K562 (cell line): ENCODE results near the gene MICALL2. TPM values are rescaled to one million over a fixed set of nuclear protein-coding genes. Genes with fewer than 3 reads are reported as not detected.

ENCODE experiments used
- ATAC-seq: fragments of 200-7000 bp; cut with Tn5 transposase; 3 replicates; pipeline ENCODE4 v1.9.1; 2020; ENCODE audit warnings: moderate library complexity
- BruUV-seq: library from RNA; stranded (reverse); fragments of 400-500 nt; replicated peaks from 2 replicates; lab custom pipeline; 2021; lab: Mats Ljungman, UMichigan
- CTCF ChIA-PET: fragments of 300-600 bp; formaldehyde crosslinking; extraction: SDS; loops from one replicate; lab custom pipeline; 2021; ENCODE audit warnings: low intra/inter-chr PET ratio; lab: Yijun Ruan, JAX
- POLR2A ChIA-PET: fragments of 300-600, 350-650 bp; sonication (Branson Sonifier 250); formaldehyde crosslinking; extraction: SDS; loops from one replicate; lab custom pipeline; 2021; ENCODE audit warnings: antibody characterized with exemption, inconsistent platforms; lab: Yijun Ruan, JAX
- DNase-seq, 4 experiments: peaks; one replicate each; pipeline versions ENCODE4 v3.0.0 to v3.0.0-alpha.2; 2011 to 2018; ENCODE audit warnings: low spot score in 3 of 4, mixed read lengths in 3 of 4; ENCODE audit errors: extremely low read depth in 1 of 4
- FAIRE-seq: peaks from 2 replicates; lab custom pipeline; 2011; peaks lifted over from hg19 to GRCh38; lab: Jason Lieb, UNC
- H2AFZ ChIP-seq: 2 replicates; pipeline ENCODE4 v1.6.0; 2011; ENCODE audit warnings: low read depth, low read length, control low read depth, inconsistent platforms
- H3K27ac ChIP-seq: fragments of 200-600 bp; 3 replicates; pipeline ENCODE4 v1.8.0; 2011; ENCODE audit warnings: low read depth, mild to moderate bottlenecking, control low read depth, inconsistent platforms, low read length, moderate library complexity, mixed read lengths; ENCODE audit errors: extremely low read depth
- H3K27me3 ChIP-seq, 2 experiments: fragments of 300-600 bp in 1 of 2; 2 replicates in 1 of 2; 3 replicates in 1 of 2; pipeline versions ENCODE4 v1.6.0 to v1.8.0; 2011; ENCODE audit warnings: inconsistent platforms in 2 of 2, low read length in 2 of 2, mild to moderate bottlenecking in 1 of 2, mixed read lengths in 1 of 2, moderate library complexity in 1 of 2; ENCODE audit not compliant: control insufficient read depth in 2 of 2, insufficient read depth in 2 of 2
- H3K36me3 ChIP-seq: fragments of 300-600 bp; 3 replicates; pipeline ENCODE4 v1.8.0; 2011; ENCODE audit warnings: mild to moderate bottlenecking, low read length, inconsistent platforms; ENCODE audit not compliant: control insufficient read depth, insufficient read depth
- H3K4me1 ChIP-seq, 2 experiments: fragments of 200-600 bp in 1 of 2; replicated peaks in 1 of 2; 2 replicates in 1 of 2; 3 replicates in 1 of 2; pipeline versions ENCODE4 v1.5.1 to v1.8.0; 2011; ENCODE audit warnings: inconsistent platforms in 2 of 2, low read length in 2 of 2, mild to moderate bottlenecking in 1 of 2, mixed read lengths in 1 of 2, moderate library complexity in 1 of 2; ENCODE audit not compliant: control insufficient read depth in 2 of 2, insufficient read depth in 2 of 2
- H3K4me2 ChIP-seq: 2 replicates; pipeline ENCODE4 v1.6.1; 2011; ENCODE audit warnings: low read length, control low read depth, inconsistent platforms, mixed read lengths; ENCODE audit not compliant: insufficient read depth
- H3K4me3 ChIP-seq: fragments of 200-600 bp; sonication (generic), shearing (Covaris generic); 2 replicates; pipeline ENCODE4 v1.5.1; 2016; ENCODE audit warnings: control low read depth, inconsistent platforms
- H3K79me2 ChIP-seq: fragments of 200-600 bp; 3 replicates; pipeline ENCODE4 v1.8.0; 2011; ENCODE audit warnings: low read length, inconsistent platforms; ENCODE audit not compliant: control insufficient read depth, insufficient read depth
- H3K9ac ChIP-seq, 2 experiments: 2 replicates each; pipeline versions ENCODE4 v1.6.0 to v1.6.1; 2011; ENCODE audit warnings: low read depth in 2 of 2, low read length in 2 of 2, control low read depth in 1 of 2, inconsistent platforms in 1 of 2, mild to moderate bottlenecking in 1 of 2, mixed read lengths in 1 of 2; ENCODE audit not compliant: insufficient read depth in 1 of 2
- H3K9me1 ChIP-seq: one replicate; pipeline ENCODE4 v1.6.0; 2011; ENCODE audit warnings: inconsistent platforms, mild to moderate bottlenecking, low read length, moderate library complexity; ENCODE audit not compliant: control insufficient read depth, insufficient read depth
- H3K9me3 ChIP-seq: replicated peaks from 2 replicates; pipeline ENCODE4 v1.5.1; 2011; ENCODE audit warnings: low read depth, low read length, inconsistent platforms; ENCODE audit not compliant: control insufficient read depth, insufficient read depth
- H4K20me1 ChIP-seq: replicated peaks from 2 replicates; pipeline ENCODE4 v1.6.1; 2011; ENCODE audit warnings: low read length, inconsistent platforms, mixed read lengths; ENCODE audit not compliant: control insufficient read depth, insufficient read depth
- COPS2 ChIP-seq: fragments of 450-650 bp; conservative IDR thresholded peaks from 2 replicates; pipeline ENCODE4 v1.6.1; 2016; ENCODE audit warnings: mild to moderate bottlenecking, moderate library complexity
- ETV6 ChIP-seq, 3 experiments: fragments of 150-350 bp in 1 of 3; sonication (generic) in 1 of 3; formaldehyde crosslinking in 1 of 3; IDR thresholded peaks; 2 replicates each; pipeline versions ENCODE4 v1.6.1 to v1.8.0; 2014 to 2022; ENCODE audit warnings: borderline replicate concordance in 2 of 3, low read depth in 2 of 3, antibody characterized with exemption in 1 of 3, low read length in 1 of 3, mild to moderate bottlenecking in 1 of 3, missing genetic modification reagents in 1 of 3
- FOXA1 ChIP-seq: fragments of 450-650 bp; IDR thresholded peaks from 2 replicates; pipeline ENCODE4 v1.6.1; 2016; ENCODE audit warnings: mild to moderate bottlenecking, borderline replicate concordance
- FOXA3 ChIP-seq, 2 experiments: fragments of 450-650 bp in 1 of 2; sonication (generic) in 1 of 2; formaldehyde crosslinking; IDR thresholded peaks in 1 of 2; conservative IDR thresholded peaks in 1 of 2; 2 replicates each; pipeline versions ENCODE4 v1.4.0 to v1.8.0; 2020 to 2022; ENCODE audit warnings: mild to moderate bottlenecking in 2 of 2, missing genetic modification reagents in 1 of 2
- KDM5B ChIP-seq: fragments of 200-600 bp; sonication (generic); IDR thresholded peaks from 2 replicates; pipeline ENCODE4 v1.6.1; 2012; ENCODE audit warnings: low read depth, mild to moderate bottlenecking, moderate library complexity, low read length, control low read depth, inconsistent platforms; ENCODE audit not compliant: insufficient replicate concordance
- POLR3G ChIP-seq: IDR thresholded peaks from 2 replicates; pipeline ENCODE4 v1.6.1; 2011; ENCODE audit not compliant: insufficient read length, insufficient replicate concordance; ENCODE audit errors: extremely low read depth
- PPARD ChIP-seq: fragments of 250-450 bp; sonication (Bioruptor Pico); IDR thresholded peaks from 2 replicates; pipeline ENCODE4 v1.8.0; 2022; ENCODE audit warnings: inconsistent platforms, mild to moderate bottlenecking, moderate library complexity
- RBFOX2 ChIP-seq: fragments of 200-400 bp; formaldehyde crosslinking; IDR thresholded peaks from 2 replicates; pipeline ENCODE4 v1.6.1; 2017; ENCODE audit warnings: low read depth, mild to moderate bottlenecking, low read length, moderate library complexity
- RBM14 ChIP-seq: fragments of 200-400 bp; formaldehyde crosslinking; IDR thresholded peaks from 2 replicates; pipeline ENCODE4 v1.6.1; 2018; ENCODE audit warnings: low read depth, mild to moderate bottlenecking, low read length, moderate library complexity, borderline replicate concordance; ENCODE audit not compliant: insufficient read depth
- RFX1 ChIP-seq: fragments of 450-650 bp; IDR thresholded peaks from 2 replicates; pipeline ENCODE4 v1.6.1; 2016; ENCODE audit warnings: mild to moderate bottlenecking, moderate library complexity
- THRAP3 ChIP-seq: fragments of 450-650 bp; IDR thresholded peaks from 2 replicates; pipeline ENCODE4 v1.6.1; 2016; ENCODE audit warnings: mild to moderate bottlenecking, inconsistent platforms, borderline replicate concordance
- ZBTB7A ChIP-seq: IDR thresholded peaks from 2 replicates; pipeline ENCODE4 v1.6.1; 2011; ENCODE audit warnings: low read depth, mild to moderate bottlenecking, low read length, moderate library complexity, borderline replicate concordance; ENCODE audit not compliant: control insufficient read depth
- ZBTB8A ChIP-seq: fragments of 450-650 bp; IDR thresholded peaks from 2 replicates; pipeline ENCODE4 v1.6.1; 2018; ENCODE audit warnings: mild to moderate bottlenecking, moderate library complexity; ENCODE audit not compliant: partially characterized antibody
- ZNF124 ChIP-seq: sonication (generic); formaldehyde crosslinking; IDR thresholded peaks from 2 replicates; pipeline ENCODE4 v1.8.1; 2022; ENCODE audit warnings: missing genetic modification reagents
- ZNF140 ChIP-seq: fragments of 250-450 bp; sonication (Bioruptor Pico); IDR thresholded peaks from 2 replicates; pipeline ENCODE4 v1.8.0; 2021; ENCODE audit warnings: moderate library complexity, mild to moderate bottlenecking, inconsistent platforms
- ZNF184 ChIP-seq: sonication (generic); formaldehyde crosslinking; IDR thresholded peaks from 2 replicates; pipeline ENCODE4 v1.5.0; 2020; ENCODE audit warnings: missing genetic modification reagents
- ZNF3 ChIP-seq: fragments of 250-450 bp; sonication (Bioruptor Pico); IDR thresholded peaks from 2 replicates; pipeline ENCODE4 v1.5.0; 2021; ENCODE audit warnings: mild to moderate bottlenecking, moderate library complexity
- ZNF311 ChIP-seq: fragments of 250-450 bp; sonication (Bioruptor Pico); IDR thresholded peaks from 2 replicates; pipeline ENCODE4 v1.4.0; 2020; ENCODE audit warnings: mild to moderate bottlenecking, moderate library complexity
- ZNF695 ChIP-seq: fragments of 450-650 bp; formaldehyde crosslinking; IDR thresholded peaks from 2 replicates; pipeline ENCODE4 v1.4.0; 2020; ENCODE audit warnings: mild to moderate bottlenecking, moderate library complexity
- ZNF75A ChIP-seq: fragments of 450-650 bp; formaldehyde crosslinking; IDR thresholded peaks from 2 replicates; pipeline ENCODE4 v1.4.0; 2020; ENCODE audit warnings: mild to moderate bottlenecking
- WGBS: fragments of 100-300 bp; shearing (Covaris generic); methylation state at CpG from one replicate; pipeline ENCODE4 v1.1.6; 2016; ENCODE audit warnings: low coverage, mixed read lengths; ENCODE audit not compliant: insufficient coverage; ENCODE audit errors: missing lambda C conversion rate; 5-methylcytosine and 5-hydroxymethylcytosine counted together
- in situ Hi-C: fragments of 300-500 bp; cut with MboI; formaldehyde crosslinking; loops from 4 replicates; pipeline ENCODE4 v1.15.0; 2018; ENCODE audit warnings: inconsistent platforms, mixed read lengths
- intact Hi-C: fragments of 100-400 bp; cut with micrococcal nuclease; formaldehyde crosslinking; loops from 2 replicates; pipeline ENCODE4 v1.14.2; 2022
- polyA plus RNA-seq, 8 experiments: library from polyadenylated mRNA; depleted of rRNA in 4 of 8; stranded (reverse) in 5 of 8; unstranded in 3 of 8; fragments of >200 nt; fragmentation: Nextera tagmentation in 2 of 8; fragmentation: Illumina TruSeq in 1 of 8; extraction: Ambion mirVana in 2 of 8; extraction: Trizol in 1 of 8; gene quantifications; 2 replicates each; pipeline versions ENCODE4 v1.2.1 to v1.2.3, GENCODE V29; 2011 to 2014; ENCODE audit warnings: inconsistent platforms in 1 of 8, missing spikeins in 1 of 8
- total RNA-seq, 7 experiments: library from RNA; depleted of rRNA in 6 of 7; stranded (reverse); fragments of >200 nt in 6 of 7; fragmentation: Illumina TruSeq in 2 of 7; extraction: Trizol in 2 of 7; gene quantifications; 2 replicates each; pipeline versions ENCODE4 v1.2.1 to v1.2.3, GENCODE V29; 2011 to 2021; ENCODE audit warnings: low replicate concordance in 1 of 7
- TF ChIP-seq, protein P1 (sequence below): conservative IDR thresholded peaks from 2 replicates; pipeline ENCODE4 v1.6.1; 2011; ENCODE audit warnings: low read depth, mild to moderate bottlenecking, low read length; ENCODE audit not compliant: control insufficient read depth

The MICALL2 gene
- total and polyA plus RNA-seq, 9 of the 15 experiments (the other 6 are each of a cell fraction or from before 2014, with no cell fraction given) = 1.8 to 103 (median 17.0) TPM

DNA sequence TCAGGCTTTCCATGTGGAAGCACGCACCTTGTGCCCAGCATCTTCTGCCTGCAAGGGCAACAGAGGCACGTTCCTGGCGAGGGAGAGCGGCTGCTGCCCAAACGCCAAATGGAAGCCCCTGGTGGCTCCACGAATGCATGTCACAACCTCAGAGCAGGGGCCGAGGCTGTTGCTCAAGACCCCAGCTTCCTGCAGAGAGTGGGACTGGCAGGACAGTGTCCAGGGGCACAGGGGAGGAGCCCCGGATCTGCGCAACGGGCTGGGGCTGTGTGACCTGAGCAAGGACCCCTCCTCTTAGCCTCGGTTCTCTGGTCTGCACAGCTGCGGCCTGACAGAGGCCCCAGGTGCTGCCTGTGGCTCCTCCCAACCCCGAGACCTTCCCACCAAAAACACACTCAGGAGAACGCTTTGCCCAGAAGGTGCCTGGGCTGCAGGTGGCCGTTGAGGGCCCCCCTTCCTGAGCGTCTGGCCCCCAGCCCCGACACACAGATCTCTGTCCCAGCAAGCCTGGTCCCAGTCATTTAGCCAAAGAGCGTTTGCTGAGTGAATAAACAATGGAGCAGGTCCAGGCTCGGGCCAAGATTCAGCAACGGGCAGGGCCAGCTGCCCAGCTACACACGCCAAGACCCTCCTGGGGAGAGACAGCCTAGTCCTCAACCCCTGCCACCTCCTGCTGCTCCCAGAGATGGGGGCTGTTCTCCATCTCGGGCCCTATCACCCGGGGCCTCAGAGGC is 1.2 kb downstream of the MICALL2 start:
- FAIRE-seq (no peak), DNase-seq (peak in 2 of 4 experiments; percentile 17 to 32), ATAC-seq (no peak)
- Histone ChIP-seq H3K79me2 (peaks cover 75% of the 10 kb centered on the region), H3K4me1 (peaks cover 38 to 94% of the 10 kb centered on the region in 2 experiments), H3K9me3 (no peaks in the 10 kb centered on the region), H4K20me1 (peaks cover 6% of the 10 kb centered on the region; the same call in 1 of the 2 replicates), H2AFZ (no peak overlapping the region), H3K36me3 (peaks cover 19% of the 10 kb centered on the region; the same call in 1 of the 3 replicates), H3K4me3 (peak overlapping the region; percentile 92), H3K27me3 (no peaks in the 10 kb centered on the region), H3K27ac (peak overlapping the region; percentile 85), H3K9me1 (no peaks in the 10 kb centered on the region), H3K9ac (peak overlapping the region; percentile 75 to 97), H3K4me2 (peak overlapping the region; percentile 94)
- BruUV-seq = no TSS peak
- ChIA-PET POLR2A (interaction anchor here (0.6 to 2.3 kb wide), 7 partner anchors 8 to 844 kb away, joined by 3 to 9 read pairs (median 4); no protein-coding TSS in a partner anchor), CTCF (no interaction called here)
- in situ Hi-C loops (no loop called here), intact Hi-C loops (no loop called here)
- 3% methylated on average over 21 of the region's 23 CpGs for WGBS
- TF ChIP-seq ZBTB8A (no peak), THRAP3 (no peak), ZNF124 (CRISPR knock-in tag) (no peak), POLR3G (no peak), ZNF3 (CRISPR knock-in tag) (0 out of 2 replicates have a peak, but pooled peaks have one; percentile 31), FOXA3 (CRISPR knock-in tag; conservative IDR thresholded peaks at IDR 0.05 in 1 of 2, IDR thresholded peaks at IDR 0.05 in 1 of 2) (0 out of 4 replicates have a peak, but pooled peaks of 1 of the 2 experiments have one; percentile 5), ZNF140 (CRISPR knock-in tag) (no peak), ZNF311 (no peak), PPARD (CRISPR knock-in tag) (no peak), RBM14 (no peak), KDM5B (no peak), ZNF695 (CRISPR knock-in tag) (no peak), RBFOX2 (peak; percentile 27; the same call in 1 of the 2 replicates), ZNF75A (CRISPR knock-in tag) (no peak), ETV6 (IDR thresholded peaks at IDR 0.05; ENCODE audit: borderline replicate concordance in 1 of 2, low read depth in 2 of 2, low read length in 1 of 2) (no peak), ETV6 (CRISPR knock-in tag; IDR thresholded peaks at IDR 0.05; ENCODE audit: borderline replicate concordance) (0 out of 2 replicates have a peak, but pooled peaks have one; percentile 13), COPS2 (no peak), ZNF184 (CRISPR knock-in tag) (no peak), ZBTB7A (peak; percentile 58; the same call in 1 of the 2 replicates), RFX1 (no peak), FOXA1 (no peak)
- TF ChIP-seq, protein P1, sequence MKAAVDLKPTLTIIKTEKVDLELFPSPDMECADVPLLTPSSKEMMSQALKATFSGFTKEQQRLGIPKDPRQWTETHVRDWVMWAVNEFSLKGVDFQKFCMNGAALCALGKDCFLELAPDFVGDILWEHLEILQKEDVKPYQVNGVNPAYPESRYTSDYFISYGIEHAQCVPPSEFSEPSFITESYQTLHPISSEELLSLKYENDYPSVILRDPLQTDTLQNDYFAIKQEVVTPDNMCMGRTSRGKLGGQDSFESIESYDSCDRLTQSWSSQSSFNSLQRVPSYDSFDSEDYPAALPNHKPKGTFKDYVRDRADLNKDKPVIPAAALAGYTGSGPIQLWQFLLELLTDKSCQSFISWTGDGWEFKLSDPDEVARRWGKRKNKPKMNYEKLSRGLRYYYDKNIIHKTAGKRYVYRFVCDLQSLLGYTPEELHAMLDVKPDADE = 0 out of 2 replicates have a peak, but pooled peaks have one; percentile 36
